GM21381 (cell line): ENCODE measurements around the gene IGBP1.
"Not testable (repeated sequence)": the region's sequence is repeated elsewhere in the genome, so short reads cannot be mapped to it uniquely, and the experiment has no call there.

Source experiments
- ATAC-seq: cut with Tn5 transposase; IDR thresholded peaks from one replicate; pipeline ENCODE4 v1.9.1; 2021; ENCODE audit warnings: mild to moderate bottlenecking, moderate library complexity; ENCODE audit not compliant: unreplicated experiment

The IGBP1 gene

GRCh38 chrX:70166601-70167590 is 33.6 kb downstream of the IGBP1 start:
- no peak for ATAC-seq

DNA sequence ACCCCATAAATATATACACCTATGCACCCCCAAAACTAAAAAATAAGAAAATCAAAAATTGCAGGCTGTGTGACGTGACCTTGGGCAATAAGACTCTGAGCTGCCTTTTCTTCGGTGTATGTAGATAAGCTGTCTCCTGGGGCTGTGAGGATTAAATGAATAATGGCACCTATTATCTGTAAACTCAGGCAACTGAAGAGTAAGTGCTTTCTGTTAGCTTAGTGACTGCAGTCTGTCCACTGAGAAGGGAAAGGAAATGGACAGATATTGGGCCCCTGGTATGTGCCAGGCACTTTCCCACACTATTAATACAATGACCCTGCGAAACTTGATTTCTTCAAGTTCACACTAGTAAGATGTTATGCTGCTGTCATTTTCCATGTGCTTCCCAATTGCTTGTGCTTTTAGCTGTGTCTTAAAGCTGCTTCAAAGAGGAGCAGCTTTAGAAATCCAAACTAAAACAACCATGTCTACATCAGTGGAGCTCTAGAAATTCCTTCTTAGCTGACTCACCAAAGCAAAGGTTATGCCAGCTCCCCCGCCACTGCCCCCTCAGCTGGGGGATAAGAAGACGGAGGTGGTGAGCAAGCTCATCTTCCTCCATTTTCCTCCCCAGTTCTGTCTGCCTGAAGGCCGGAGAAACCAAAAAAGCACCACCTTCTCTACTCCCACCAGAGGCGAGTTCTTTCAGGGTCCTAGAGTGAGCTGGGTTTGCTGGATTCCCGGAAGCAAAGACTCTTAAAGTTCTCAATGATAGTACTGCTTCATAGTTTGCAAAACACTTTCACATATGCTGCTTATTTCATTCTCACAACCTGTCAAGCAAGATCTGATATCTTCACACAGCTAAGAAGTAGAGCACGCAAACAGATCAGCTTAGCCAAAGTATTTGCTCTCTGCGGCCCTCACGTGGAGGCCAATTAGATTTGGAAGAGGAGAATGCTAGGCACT is 35.3 kb downstream of the IGBP1 start:
- no peak for ATAC-seq

- ATAC-seq, result no peak
Measured at GRCh38 chrX:70169281-70169680, 36.0 kb downstream of the IGBP1 start.

DNA sequence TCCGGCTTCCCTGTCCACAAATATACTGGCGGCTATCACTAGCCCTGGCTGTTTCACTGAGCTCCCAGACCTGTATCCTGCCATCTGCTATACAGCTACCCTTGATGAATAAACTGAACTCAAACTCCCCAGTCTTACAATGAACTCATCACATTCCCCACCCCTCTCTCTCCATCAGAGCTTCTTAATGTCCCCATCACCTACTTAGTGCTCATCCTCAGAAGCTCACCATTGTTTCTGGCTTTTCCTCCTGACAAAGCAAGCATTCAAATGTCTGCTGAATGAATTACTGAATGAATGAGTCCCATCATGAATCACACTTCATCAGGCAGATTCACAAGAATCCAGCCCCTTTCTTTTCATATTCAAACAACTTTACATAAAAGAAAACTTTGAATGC is 38.4 kb downstream of the IGBP1 start:
- ATAC-seq, result no peak

DNA sequence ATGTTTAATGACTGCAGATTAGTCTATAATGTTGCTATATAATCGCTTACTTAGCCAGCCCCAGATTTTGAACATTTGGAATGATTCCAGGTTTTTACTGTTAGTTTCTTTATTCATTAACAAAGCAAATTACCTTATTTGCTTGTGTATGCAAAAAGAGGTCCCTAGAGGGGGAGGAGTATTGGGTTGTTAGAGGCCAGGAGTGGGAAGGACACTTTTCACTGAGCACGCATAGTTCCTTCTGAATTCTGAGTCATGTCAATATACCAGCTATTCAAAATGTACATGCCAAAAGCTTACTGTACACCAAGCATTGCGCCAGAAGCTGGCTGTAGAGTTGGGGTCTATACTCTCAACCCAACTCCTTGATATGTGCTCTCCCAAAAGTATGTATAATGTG is 39.0 kb downstream of the IGBP1 start:
- no peak for ATAC-seq

DNA sequence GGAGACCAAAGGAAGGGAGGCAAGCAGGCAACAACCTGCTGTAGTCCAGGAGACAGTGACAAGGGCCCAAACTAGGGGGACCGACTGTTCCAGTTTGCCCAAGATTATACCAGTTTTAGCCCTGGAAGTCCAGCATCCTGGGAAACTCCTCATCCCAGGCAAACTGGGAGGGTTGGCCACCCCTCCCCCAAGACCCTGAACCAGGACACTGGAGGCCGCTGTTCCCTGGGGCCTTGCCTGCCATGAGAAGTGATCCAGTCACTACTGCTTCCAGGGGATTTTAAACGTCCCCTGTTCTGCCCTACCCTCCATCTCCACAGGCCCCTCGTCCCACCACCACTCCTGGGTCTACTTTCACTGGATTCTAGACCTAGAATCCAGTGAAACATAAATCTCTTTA is 39.7 kb downstream of the IGBP1 start:
- no peak for ATAC-seq

DNA sequence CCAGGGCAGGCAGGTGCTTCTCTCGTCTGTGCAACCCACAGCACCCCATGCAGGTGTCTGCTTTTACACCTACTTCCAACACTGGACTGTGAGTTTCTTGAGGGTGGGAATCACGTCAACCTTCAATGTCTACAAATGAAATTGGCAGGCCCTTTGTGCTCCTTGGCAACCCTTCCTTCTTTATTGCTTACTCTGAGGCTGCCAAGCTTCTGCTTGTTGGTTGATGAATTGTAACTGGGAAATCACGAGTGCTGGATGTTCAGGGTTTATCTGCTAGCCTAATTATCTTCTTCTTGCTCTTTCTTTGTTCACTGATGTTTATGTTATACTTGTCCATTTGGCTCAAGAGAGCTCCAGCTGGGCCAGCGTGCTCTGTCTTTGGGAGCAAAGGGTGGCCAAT is 41.5 kb downstream of the IGBP1 start:
- no peak for ATAC-seq

GRCh38 chrX:70175338-70175737 is 42.1 kb downstream of the IGBP1 start:
- ATAC-seq, result no peak

DNA sequence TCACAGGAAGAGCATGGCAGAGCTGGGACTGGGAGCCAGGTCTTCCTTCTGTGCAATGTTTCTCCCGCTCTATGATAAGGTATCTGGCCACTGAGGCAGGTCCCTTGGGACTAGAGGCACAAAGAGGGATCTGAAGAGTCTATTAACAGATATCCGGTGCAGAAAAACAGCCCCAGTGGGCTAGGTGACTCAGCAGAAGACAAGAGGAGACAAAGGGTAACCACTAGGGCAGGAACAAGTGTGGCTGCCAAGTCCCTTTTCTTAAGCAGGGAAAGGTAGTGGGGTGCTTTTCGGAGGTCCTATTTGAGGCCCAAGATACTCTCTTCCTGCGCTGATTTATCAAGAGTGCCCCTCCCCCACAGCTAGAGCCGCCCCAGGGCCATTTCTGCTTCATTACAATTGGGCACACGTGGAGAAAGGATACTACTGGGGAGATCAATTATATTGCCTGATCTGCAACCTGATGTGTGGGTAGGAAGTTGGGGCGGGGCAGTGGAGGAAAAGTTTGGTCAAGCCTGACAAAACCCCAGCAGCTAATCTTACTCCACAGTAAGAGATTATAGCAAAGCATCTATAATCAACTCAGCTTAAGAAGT is 43.8 kb downstream of the IGBP1 start, which contains the start of gene DGAT2L6:
Gene DGAT2L6, plus strand, starts transcription at position 546 of the 596 bp plus-strand sequence. CDS start 100 bp downstream, outside the sequence.
- ATAC-seq, result peak; percentile 67

DNA sequence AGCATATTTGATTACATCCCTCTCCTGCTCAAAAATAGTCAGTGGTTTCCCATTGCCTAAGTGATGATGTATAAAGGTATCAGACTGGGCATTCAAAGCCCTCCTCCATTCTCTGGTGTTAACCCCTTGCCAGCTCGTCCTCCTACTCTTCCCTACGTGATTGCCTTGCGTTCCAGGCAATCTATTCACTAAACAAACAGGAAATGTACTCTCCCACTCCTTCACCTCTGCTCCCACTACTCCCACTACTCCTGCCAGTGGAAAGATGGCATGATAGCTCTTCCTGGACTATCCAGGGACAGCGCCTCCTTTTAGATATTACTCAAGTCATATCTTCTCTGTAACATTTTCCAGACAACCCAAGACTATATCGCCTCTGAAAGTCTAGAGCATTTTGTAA is 49.8 kb downstream of the IGBP1 start:
- no peak for ATAC-seq

- ATAC-seq, result no peak
Measured at GRCh38 chrX:70190225-70190624, 57.0 kb downstream of the IGBP1 start.

GRCh38 chrX:70196961-70197720 is 63.9 kb downstream of the IGBP1 start:
- ATAC-seq, result peak; percentile 72

- ATAC-seq, result no peak
Measured at GRCh38 chrX:70201732-70202131, 68.5 kb downstream of the IGBP1 start.

GRCh38 chrX:70208479-70208878 is 75.2 kb downstream of the IGBP1 start:
- ATAC-seq, result no peak

DNA sequence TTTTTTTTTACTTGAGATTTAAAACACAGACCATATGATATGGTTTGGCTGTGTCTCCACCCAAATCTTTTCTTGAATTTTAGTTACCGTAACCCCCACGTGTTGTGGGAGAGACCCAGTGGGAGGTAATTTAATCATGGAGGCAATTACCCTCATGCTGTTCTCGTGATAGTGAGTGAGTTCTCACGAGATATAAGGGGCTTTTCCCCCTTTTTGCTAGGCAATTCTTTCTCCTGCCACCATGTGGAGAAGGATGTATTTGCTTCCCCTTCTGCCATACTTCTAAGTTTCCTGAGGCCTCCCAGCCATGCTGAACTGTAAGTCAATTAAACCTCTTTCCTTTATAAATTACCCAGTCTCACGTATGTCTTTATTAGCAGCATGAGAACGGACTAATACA is 76.3 kb downstream of the IGBP1 start:
- ATAC-seq, result not testable (repeated sequence)
